OCI-LY1 (cell line): Measurements from ENCODE around the gene LANCL2.

Experiments used
- H2AFZ ChIP-seq: fragments of 200-600 bp; sonication (generic), shearing (Covaris generic); 2 replicates; pipeline ENCODE4 v1.6.0; 2014; ENCODE audit warnings: antibody characterized with exemption, mild to moderate bottlenecking, low read length
- H3F3A ChIP-seq: fragments of 200-600 bp; sonication (generic), shearing (Covaris generic); 2 replicates; pipeline ENCODE4 v1.6.0; 2014; ENCODE audit warnings: mild to moderate bottlenecking, antibody characterized with exemption, low read length, moderate library complexity; ENCODE audit not compliant: insufficient read depth
- H3K27ac ChIP-seq: fragments of 200-600 bp; sonication (generic); 2 replicates; pipeline ENCODE4 v1.5.1; 2014; ENCODE audit warnings: low read length, mixed run types, mild to moderate bottlenecking, low read depth; ENCODE audit not compliant: poor library complexity, severe bottlenecking
- H3K27me3 ChIP-seq: fragments of 200-600 bp; sonication (generic); 2 replicates; pipeline ENCODE4 v1.6.0; 2014; ENCODE audit warnings: antibody characterized with exemption, mild to moderate bottlenecking, low read length, moderate library complexity; ENCODE audit not compliant: insufficient read depth
- H3K36me3 ChIP-seq: fragments of 200-600 bp; sonication (generic); 2 replicates; pipeline ENCODE4 v1.6.1; 2014; ENCODE audit warnings: mild to moderate bottlenecking, antibody characterized with exemption, low read length, moderate library complexity, mixed read lengths; ENCODE audit not compliant: insufficient read depth
- H3K4me1 ChIP-seq: fragments of 200-600 bp; sonication (generic); 2 replicates; pipeline ENCODE4 v1.5.1; 2014; ENCODE audit warnings: mild to moderate bottlenecking, low read length, moderate library complexity; ENCODE audit not compliant: insufficient read depth, severe bottlenecking
- H3K4me2 ChIP-seq: fragments of 200-600 bp; sonication (generic), shearing (Covaris generic); 2 replicates; pipeline ENCODE4 v1.6.1; 2014; ENCODE audit warnings: low read length
- H3K4me3 ChIP-seq: fragments of 200-600 bp; sonication (generic); 2 replicates; pipeline ENCODE4 v1.5.1; 2014; ENCODE audit warnings: low read length, low read depth, mild to moderate bottlenecking, mixed read lengths; ENCODE audit not compliant: poor library complexity, severe bottlenecking
- H3K79me2 ChIP-seq: fragments of 200-600 bp; shearing (Covaris generic); 2 replicates; pipeline ENCODE4 v1.6.1; 2016; ENCODE audit warnings: mixed run types, low read length, mixed read lengths; ENCODE audit not compliant: insufficient read depth
- H3K9ac ChIP-seq: fragments of 200-600 bp; sonication (generic), shearing (Covaris generic); 2 replicates; pipeline ENCODE4 v1.6.1; 2014; ENCODE audit warnings: mild to moderate bottlenecking, low read length, mixed read lengths
- H3K9me2 ChIP-seq: fragments of 200-600 bp; sonication (generic), shearing (Covaris generic); 2 replicates; pipeline ENCODE4 v1.6.1; 2014; ENCODE audit warnings: low read depth, mild to moderate bottlenecking, low read length, mixed read lengths
- H3K9me3 ChIP-seq: fragments of 200-600 bp; shearing (Covaris generic); 2 replicates; pipeline ENCODE4 v1.6.1; 2014; ENCODE audit warnings: low read length, mixed read lengths
- H4K20me1 ChIP-seq: fragments of 200-600 bp; sonication (generic), shearing (Covaris generic); 2 replicates; pipeline ENCODE4 v1.6.0; 2016; ENCODE audit warnings: mild to moderate bottlenecking, low read length; ENCODE audit not compliant: insufficient read depth
- CTCF ChIP-seq: fragments of 200-600 bp; sonication (generic), shearing (Covaris generic); IDR thresholded peaks from 2 replicates; pipeline ENCODE4 v1.5.1; 2017; ENCODE audit warnings: mild to moderate bottlenecking, antibody characterized with exemption, low read length, moderate library complexity, mixed read lengths
- EZH2 ChIP-seq: fragments of 200-600 bp; sonication (generic), shearing (Covaris generic); IDR thresholded peaks from 2 replicates; pipeline ENCODE4 v1.8.0; 2017; ENCODE audit warnings: borderline replicate concordance, mixed run types, mild to moderate bottlenecking, antibody characterized with exemption, low read length, moderate library complexity, mixed read lengths

LANCL2 gene

GRCh38 chr7:55336540-55336939, 28.6 kb upstream of the LANCL2 start:
- Histone ChIP-seq H4K20me1 (no peaks in the 10 kb centered on the region), H3K4me2 (no peak overlapping the region), H3K9me3 (no peaks in the 10 kb centered on the region), H3K9me2 (no peaks in the 10 kb centered on the region), H3K9ac (no peak overlapping the region), H3K27ac (no peak overlapping the region), H3K27me3 (0 out of 2 replicates have a peak, but pooled peaks cover 4% of the 10 kb centered on the region), H3K4me1 (no peaks in the 10 kb centered on the region), H3K4me3 (no peak overlapping the region), H2AFZ (no peak overlapping the region), H3K36me3 (no peaks in the 10 kb centered on the region), H3K79me2 (no peaks in the 10 kb centered on the region), H3F3A (no peaks in the 10 kb centered on the region)
- TF ChIP-seq CTCF (no peak), EZH2 (no peak)

GRCh38 chr7:55339033-55340000, 25.8 kb upstream of the LANCL2 start:
- no peaks in the 10 kb centered on the region for H3K9me3 ChIP-seq
- no peak overlapping the region for H2AFZ ChIP-seq
- no peak overlapping the region for H3K4me2 ChIP-seq
- H3K9ac ChIP-seq, result no peak overlapping the region
- H3K79me2 ChIP-seq, result no peaks in the 10 kb centered on the region
- no peak for TF ChIP-seq CTCF
- TF ChIP-seq EZH2, result no peak
- no peak overlapping the region for H3K4me3 ChIP-seq
- H3K4me1 ChIP-seq, result no peaks in the 10 kb centered on the region
- no peaks in the 10 kb centered on the region for H3F3A ChIP-seq
- 0 out of 2 replicates have a peak, but pooled peaks cover 4% of the 10 kb centered on the region for H3K27me3 ChIP-seq
- no peaks in the 10 kb centered on the region for H4K20me1 ChIP-seq
- H3K27ac ChIP-seq, result no peak overlapping the region
- H3K36me3 ChIP-seq, result no peaks in the 10 kb centered on the region
- H3K9me2 ChIP-seq, result no peaks in the 10 kb centered on the region

- no peak overlapping the region for H3K9ac ChIP-seq
- no peaks in the 10 kb centered on the region for H3K4me1 ChIP-seq
- TF ChIP-seq CTCF (no peak), EZH2 (no peak)
- H3K4me3 ChIP-seq, result no peak overlapping the region
- no peaks in the 10 kb centered on the region for H3K36me3 ChIP-seq
- H3F3A ChIP-seq, result no peaks in the 10 kb centered on the region
- H4K20me1 ChIP-seq, result no peaks in the 10 kb centered on the region
- 0 out of 2 replicates have a peak, but pooled peaks cover 4% of the 10 kb centered on the region for H3K27me3 ChIP-seq
- no peak overlapping the region for H2AFZ ChIP-seq
- H3K4me2 ChIP-seq, result no peak overlapping the region
- 0 out of 2 replicates have a peak, but pooled peaks cover 3% of the 10 kb centered on the region for H3K9me3 ChIP-seq
- H3K27ac ChIP-seq, result no peak overlapping the region
- H3K9me2 ChIP-seq, result no peaks in the 10 kb centered on the region
- H3K79me2 ChIP-seq, result no peaks in the 10 kb centered on the region
Observed at GRCh38 chr7:55342216-55342871, 22.8 kb upstream of the LANCL2 start.
